GM19395 (cell line): ENCODE data around the gene TRIO.

ENCODE experiments used
- ATAC-seq: cut with Tn5 transposase; IDR thresholded peaks from one replicate; pipeline ENCODE4 v1.9.1; 2021; ENCODE audit warnings: mild to moderate bottlenecking, moderate library complexity; ENCODE audit not compliant: unreplicated experiment

The TRIO gene

GRCh38 chr5:14343376-14343775 lies 200.2 kb downstream of the TRIO start:
- ATAC-seq: no peak

GRCh38 chr5:14347522-14347921 lies 204.4 kb downstream of the TRIO start:
- no peak for ATAC-seq

- ATAC-seq: no peak
Observed at GRCh38 chr5:14348142-14348541, 205.0 kb downstream of the TRIO start.

GRCh38 chr5:14349029-14349428 lies 205.9 kb downstream of the TRIO start:
- no peak for ATAC-seq

GRCh38 chr5:14351086-14351661 lies 208.0 kb downstream of the TRIO start:
- ATAC-seq: no peak

- ATAC-seq: peak; percentile 85
Observed at GRCh38 chr5:14351845-14352712, 208.9 kb downstream of the TRIO start.

- ATAC-seq: no peak
Observed at GRCh38 chr5:14353726-14354474, 210.8 kb downstream of the TRIO start.

- no peak for ATAC-seq
Observed at GRCh38 chr5:14355391-14355790, 212.2 kb downstream of the TRIO start.

GRCh38 chr5:14356305-14356704 lies 213.2 kb downstream of the TRIO start:
- ATAC-seq: no peak

- no peak for ATAC-seq
Observed at GRCh38 chr5:14357441-14357840, 214.3 kb downstream of the TRIO start.

- no peak for ATAC-seq
Observed at GRCh38 chr5:14357851-14358250, 214.7 kb downstream of the TRIO start.

GRCh38 chr5:14358536-14358935 lies 215.4 kb downstream of the TRIO start:
- no peak for ATAC-seq

GRCh38 chr5:14359069-14360043 lies 216.2 kb downstream of the TRIO start:
- no peak for ATAC-seq

GRCh38 chr5:14362491-14362890 lies 219.3 kb downstream of the TRIO start:
- ATAC-seq: no peak

- no peak for ATAC-seq
Observed at GRCh38 chr5:14364096-14364495, 221.0 kb downstream of the TRIO start.

- ATAC-seq: no peak
Observed at GRCh38 chr5:14364576-14365472, 221.7 kb downstream of the TRIO start.

GRCh38 chr5:14365831-14366430 lies 222.8 kb downstream of the TRIO start:
- ATAC-seq: no peak

- no peak for ATAC-seq
Observed at GRCh38 chr5:14366763-14367162, 223.6 kb downstream of the TRIO start.

- no peak for ATAC-seq
Observed at GRCh38 chr5:14367364-14367763, 224.2 kb downstream of the TRIO start.
